ENCODE measurements around the gene ZKSCAN3.

GRCh38 chr6:28353356-28353755 is 3.6 kb downstream of the ZKSCAN3 start:
- TF ChIP-seq CTCF (IDR thresholded peaks at IDR 0.05; ENCODE audit: poor library complexity, severe bottlenecking) (no peak), EP300 (conservative IDR thresholded peaks at IDR 0.05; ENCODE audit: poor library complexity, severe bottlenecking) (no peak)
